HG03571 (cell line): Measurements from ENCODE around the gene APOC3.
A peak's percentile ranks its signal among the peaks of the same experiment; 100 is the strongest.
"Not testable (repeated sequence)": the region's sequence is repeated elsewhere in the genome, so short reads cannot be mapped to it uniquely, and the experiment has no call there.

ENCODE experiments used
- ATAC-seq: cut with Tn5 transposase; IDR thresholded peaks from one replicate; pipeline ENCODE4 v1.9.1; 2021; ENCODE audit not compliant: unreplicated experiment

APOC3 gene

GRCh38 chr11:116828632-116829524 lies 829 bp upstream of the APOC3 start:
- ATAC-seq, result no peak

- ATAC-seq, result no peak
These were observed 641 bp downstream of the APOC3 start for GRCh38 chr11:116830184-116830912.

GRCh38 chr11:116831790-116832349 lies 2.2 kb downstream of the APOC3 start:
- ATAC-seq, result no peak

GRCh38 chr11:116832350-116833290 lies 2.9 kb downstream of the APOC3 start:
- no peak for ATAC-seq

- ATAC-seq, result no peak
These were observed 3.7 kb downstream of the APOC3 start for GRCh38 chr11:116833491-116833815.

GRCh38 chr11:116833816-116834534 lies 4.3 kb downstream of the APOC3 start:
- ATAC-seq, result no peak

GRCh38 chr11:116834535-116835041 lies 4.9 kb downstream of the APOC3 start:
- not testable (repeated sequence) for ATAC-seq

- ATAC-seq, result peak; percentile 7
These were observed 5.5 kb downstream of the APOC3 start for GRCh38 chr11:116835042-116835772.

GRCh38 chr11:116835791-116836631 lies 6.3 kb downstream of the APOC3 start:
- peak; percentile 82 for ATAC-seq

- ATAC-seq, result no peak
These were observed 6.9 kb downstream of the APOC3 start for GRCh38 chr11:116836632-116836991.

- no peak for ATAC-seq
These were observed 7.8 kb downstream of the APOC3 start, which contains the start of gene APOA1 for GRCh38 chr11:116837231-116838091. Gene APOA1, minus strand, starts transcription at chr11:116837622. Its CDS starts 235 bp downstream, at chr11:116837387.

GRCh38 chr11:116838321-116839084 lies 8.8 kb downstream of the APOC3 start:
- no peak for ATAC-seq

GRCh38 chr11:116840224-116840745 lies 10.6 kb downstream of the APOC3 start:
- ATAC-seq, result no peak

- no peak for ATAC-seq
These were observed 11.1 kb downstream of the APOC3 start for GRCh38 chr11:116840746-116841296.

- no peak for ATAC-seq
These were observed 12.4 kb downstream of the APOC3 start for GRCh38 chr11:116842117-116842516.

- no peak for ATAC-seq
These were observed 13.2 kb downstream of the APOC3 start for GRCh38 chr11:116842909-116843308.
